Mucosa of gallbladder (tissue), 1 donor: ENCODE data around the gene FHOD3. TPM values are rescaled to one million over a fixed set of nuclear protein-coding genes. Genes with fewer than 3 reads are reported as not detected.
A peak's percentile ranks its signal among the peaks of the same experiment; 100 is the strongest.

Source experiments
- DNase-seq: peaks from one replicate; pipeline ENCODE4 v3.0.0-alpha.2; 2020; ENCODE audit warnings: low spot score
- total RNA-seq: library from RNA; stranded (reverse); gene quantifications from one replicate; pipeline ENCODE4 v1.2.1, GENCODE V29; 2021
- donor health status: DM: no; HTN: no; CAD: no.

The FHOD3 gene
- total RNA-seq, 1 donor from 2014 or later, result 24.9 TPM

- DNase-seq, result peak; percentile 28
Measured at GRCh38 chr18:36828157-36828629, 530.7 kb downstream of the FHOD3 start.

GRCh38 chr18:36828630-36829361 lies 531.3 kb downstream of the FHOD3 start, which contains the start of the genes KIAA1328 and TPGS2:
Gene KIAA1328 (plus strand): TSS chr18:36829127. CDS start chr18:36829139, 12 bp downstream.
Gene TPGS2 (minus strand): TSS chr18:36829002. CDS start chr18:36828767, 235 bp downstream.
- peak; percentile 85 for DNase-seq

Other genes starting within 250 kb of the FHOD3 start
- 51.4 TPM for gene RPRD1A, start 230.2 kb upstream of the FHOD3 start, total RNA-seq
- 35.0 TPM for gene SLC39A6, start 168.4 kb upstream of the FHOD3 start, total RNA-seq
- gene ELP2, start 167.8 kb upstream of the FHOD3 start, total RNA-seq, result 65.5 TPM
- 7.5 TPM for gene MOCOS, start 110.2 kb upstream of the FHOD3 start, total RNA-seq